ENCODE results near the gene FYCO1. TPM values are rescaled to one million over a fixed set of nuclear protein-coding genes. Genes with fewer than 3 reads are reported as not detected.

FYCO1 gene
- total RNA-seq, 2 donors from 2014 or later: 14.6 to 30.3 TPM

GRCh38 chr3:45959201-45959600, 36.4 kb downstream of the FYCO1 start:
- no peak for ATAC-seq
- Mint-ChIP-seq H3K27ac (peak overlapping the region; percentile 89 to 91), H3K4me1 (ENCODE audit: low read depth in 2 of 2) (peaks cover 49 to 56% of the 10 kb centered on the region in 2 donors), H3K4me3 (peak overlapping the region; percentile 23), H3K36me3 (peaks cover 36% of the 10 kb centered on the region), H3K9me3 (no peaks in the 10 kb centered on the region), H3K27me3 (no peaks in the 10 kb centered on the region)
- DNase-seq (ENCODE audit: low spot score): no peak

- peak overlapping the region; percentile 89 to 91 for H3K27ac Mint-ChIP-seq
- H3K9me3 Mint-ChIP-seq: no peaks in the 10 kb centered on the region
- peaks cover 41% of the 10 kb centered on the region for H3K36me3 Mint-ChIP-seq
- DNase-seq (ENCODE audit: low spot score) (no peak), ATAC-seq (peak; percentile 51 to 52)
- H3K4me3 Mint-ChIP-seq: peak overlapping the region; percentile 40
- no peaks in the 10 kb centered on the region for H3K27me3 Mint-ChIP-seq
- peaks cover 41 to 48% of the 10 kb centered on the region in 2 donors for H3K4me1 Mint-ChIP-seq (ENCODE audit: low read depth in 2 of 2)
Measured at GRCh38 chr3:45958321-45958791, 37.3 kb downstream of the FYCO1 start.

- no peak for ATAC-seq
- Mint-ChIP-seq H3K9me3 (no peaks in the 10 kb centered on the region), H3K4me3 (peak overlapping the region; percentile 40), H3K4me1 (ENCODE audit: low read depth in 2 of 2) (peaks cover 38 to 40% of the 10 kb centered on the region in 2 donors), H3K27me3 (no peaks in the 10 kb centered on the region), H3K27ac (peak overlapping the region; percentile 89 to 91), H3K36me3 (peaks cover 43% of the 10 kb centered on the region)
- DNase-seq (ENCODE audit: low spot score): no peak
Measured at GRCh38 chr3:45957586-45957985, 38.0 kb downstream of the FYCO1 start.

GRCh38 chr3:45955706-45956105, 39.9 kb downstream of the FYCO1 start:
- ATAC-seq (no peak), DNase-seq (ENCODE audit: low spot score) (no peak)
- H3K4me3 Mint-ChIP-seq: no peak overlapping the region
- H3K4me1 Mint-ChIP-seq (ENCODE audit: low read depth in 2 of 2): peaks cover 43 to 45% of the 10 kb centered on the region in 2 donors
- peaks cover 45% of the 10 kb centered on the region for H3K36me3 Mint-ChIP-seq
- H3K9me3 Mint-ChIP-seq: no peaks in the 10 kb centered on the region
- H3K27ac Mint-ChIP-seq: no peak overlapping the region
- H3K27me3 Mint-ChIP-seq: no peaks in the 10 kb centered on the region

GRCh38 chr3:45955017-45955647, 40.5 kb downstream of the FYCO1 start:
- Mint-ChIP-seq H3K36me3 (peaks cover 43% of the 10 kb centered on the region), H3K9me3 (no peaks in the 10 kb centered on the region), H3K27me3 (no peaks in the 10 kb centered on the region), H3K4me1 (ENCODE audit: low read depth in 2 of 2) (peaks cover 46 to 50% of the 10 kb centered on the region in 2 donors), H3K4me3 (no peak overlapping the region), H3K27ac (no peak overlapping the region)
- DNase-seq (ENCODE audit: low spot score): no peak
- ATAC-seq: no peak

GRCh38 chr3:45954306-45954705, 41.3 kb downstream of the FYCO1 start:
- Mint-ChIP-seq H3K4me1 (ENCODE audit: low read depth in 2 of 2) (peaks cover 47 to 52% of the 10 kb centered on the region in 2 donors), H3K27me3 (peaks cover 0 to 2% of the 10 kb centered on the region in 2 donors), H3K4me3 (no peak overlapping the region), H3K36me3 (peaks cover 37% of the 10 kb centered on the region), H3K27ac (no peak overlapping the region), H3K9me3 (no peaks in the 10 kb centered on the region)
- DNase-seq (ENCODE audit: low spot score): no peak
- no peak for ATAC-seq

GRCh38 chr3:45953536-45953935, 42.1 kb downstream of the FYCO1 start:
- H3K4me3 Mint-ChIP-seq: no peak overlapping the region
- DNase-seq (ENCODE audit: low spot score): no peak
- peaks cover 0 to 2% of the 10 kb centered on the region in 2 donors for H3K27me3 Mint-ChIP-seq
- H3K4me1 Mint-ChIP-seq (ENCODE audit: low read depth in 2 of 2): peaks cover 42 to 48% of the 10 kb centered on the region in 2 donors
- H3K27ac Mint-ChIP-seq: peak overlapping the region in 1 of 2 donors; percentile 80
- H3K9me3 Mint-ChIP-seq: no peaks in the 10 kb centered on the region
- H3K36me3 Mint-ChIP-seq: peaks cover 35% of the 10 kb centered on the region
- no peak for ATAC-seq

GRCh38 chr3:45952456-45952855, 43.2 kb downstream of the FYCO1 start:
- H3K9me3 Mint-ChIP-seq: no peaks in the 10 kb centered on the region

GRCh38 chr3:45951946-45952345, 43.7 kb downstream of the FYCO1 start:
- Mint-ChIP-seq H3K27ac (peak overlapping the region; percentile 78 to 80), H3K27me3 (peaks cover 0 to 2% of the 10 kb centered on the region in 2 donors), H3K36me3 (peaks cover 37% of the 10 kb centered on the region), H3K4me1 (ENCODE audit: low read depth in 2 of 2) (peaks cover 45 to 48% of the 10 kb centered on the region in 2 donors), H3K4me3 (no peak overlapping the region), H3K9me3 (no peaks in the 10 kb centered on the region)
- ATAC-seq (no peak), DNase-seq (ENCODE audit: low spot score) (no peak)

More at GRCh38 chr3:45952456-45952855, 43.2 kb downstream of the FYCO1 start:
- Mint-ChIP-seq H3K27me3 (peaks cover 0 to 2% of the 10 kb centered on the region in 2 donors), H3K36me3 (peaks cover 38% of the 10 kb centered on the region), H3K27ac (peak overlapping the region; percentile 64 to 80), H3K4me3 (no peak overlapping the region), H3K4me1 (ENCODE audit: low read depth in 2 of 2) (peaks cover 44 to 46% of the 10 kb centered on the region in 2 donors)
- ATAC-seq: no peak
- no peak for DNase-seq (ENCODE audit: low spot score)

- Mint-ChIP-seq H3K27ac (peak overlapping the region; percentile 78 to 80), H3K27me3 (peaks cover 0 to 2% of the 10 kb centered on the region in 2 donors), H3K9me3 (no peaks in the 10 kb centered on the region), H3K4me1 (ENCODE audit: low read depth in 2 of 2) (peaks cover 50 to 55% of the 10 kb centered on the region in 2 donors), H3K36me3 (peaks cover 37% of the 10 kb centered on the region), H3K4me3 (peak overlapping the region; percentile 38)
- DNase-seq (ENCODE audit: low spot score) (no peak), ATAC-seq (peak; percentile 73 to 78)
Measured at GRCh38 chr3:45950686-45951600, 44.7 kb downstream of the FYCO1 start.

- Mint-ChIP-seq H3K4me1 (ENCODE audit: low read depth in 2 of 2) (peaks cover 58 to 60% of the 10 kb centered on the region in 2 donors), H3K27ac (peak overlapping the region; percentile 78 to 80)
- DNase-seq (ENCODE audit: low spot score): no peak
Measured at GRCh38 chr3:45950131-45950530, 45.5 kb downstream of the FYCO1 start.

GRCh38 chr3:45949432-45949831, 46.2 kb downstream of the FYCO1 start:
- DNase-seq (ENCODE audit: low spot score): no peak
- H3K9me3 Mint-ChIP-seq: no peaks in the 10 kb centered on the region
- H3K27me3 Mint-ChIP-seq: peaks cover 0 to 2% of the 10 kb centered on the region in 2 donors
- no peak for ATAC-seq
- H3K27ac Mint-ChIP-seq: peak overlapping the region; percentile 78 to 80
- H3K4me3 Mint-ChIP-seq: peak overlapping the region; percentile 52
- peaks cover 61 to 65% of the 10 kb centered on the region in 2 donors for H3K4me1 Mint-ChIP-seq (ENCODE audit: low read depth in 2 of 2)
- H3K36me3 Mint-ChIP-seq: peaks cover 34% of the 10 kb centered on the region

More at GRCh38 chr3:45950131-45950530, 45.5 kb downstream of the FYCO1 start:
- H3K9me3 Mint-ChIP-seq: no peaks in the 10 kb centered on the region
- ATAC-seq: no peak
- H3K36me3 Mint-ChIP-seq: peaks cover 37% of the 10 kb centered on the region
- H3K4me3 Mint-ChIP-seq: peak overlapping the region; percentile 38
- H3K27me3 Mint-ChIP-seq: peaks cover 0 to 2% of the 10 kb centered on the region in 2 donors

GRCh38 chr3:45948881-45949280, 46.7 kb downstream of the FYCO1 start:
- peak overlapping the region; percentile 52 for H3K4me3 Mint-ChIP-seq
- ATAC-seq: no peak
- H3K4me1 Mint-ChIP-seq (ENCODE audit: low read depth in 2 of 2): peaks cover 61 to 67% of the 10 kb centered on the region in 2 donors
- H3K27ac Mint-ChIP-seq: peak overlapping the region; percentile 78 to 80
- H3K36me3 Mint-ChIP-seq: peaks cover 29% of the 10 kb centered on the region
- no peaks in the 10 kb centered on the region for H3K9me3 Mint-ChIP-seq
- H3K27me3 Mint-ChIP-seq: peaks cover 0 to 2% of the 10 kb centered on the region in 2 donors
- no peak for DNase-seq (ENCODE audit: low spot score)

All from natural killer cell treated with Interleukin-12 subunit alpha and Interleukin-12 subunit beta and Interleukin-15 and Interleukin-18, amount 100 ng/mL, for 72 hours (primary cell).